GM23338 (cell line): ENCODE measurements around the gene ZEB1. TPM values are rescaled to one million over a fixed set of nuclear protein-coding genes. Genes with fewer than 3 reads are reported as not detected.

ENCODE experiments used
- ATAC-seq: fragments of 200-7000 bp; cut with Tn5 transposase; 3 replicates; pipeline ENCODE4 v1.9.1; 2020
- DNase-seq: peaks from one replicate; pipeline ENCODE4 v3.0.0-alpha.2; 2015; ENCODE audit warnings: low spot score
- H2AFZ ChIP-seq: fragments of 200-600 bp; sonication (generic); 2 replicates; pipeline ENCODE4 v1.8.0; 2016; ENCODE audit warnings: antibody characterized with exemption, mild to moderate bottlenecking, moderate library complexity
- H3F3A ChIP-seq: fragments of 200-600 bp; sonication (generic); replicated peaks from 2 replicates; pipeline ENCODE4 v1.8.0; 2017; ENCODE audit warnings: antibody characterized with exemption, mixed run types, low read depth
- H3K27ac ChIP-seq: fragments of 200-600 bp; sonication (generic); 2 replicates; pipeline ENCODE4 v1.6.1; 2016; ENCODE audit warnings: low read depth
- H3K27me3 ChIP-seq: fragments of 200-600 bp; sonication (generic); 2 replicates; pipeline ENCODE4 v1.8.0; 2016; ENCODE audit warnings: mild to moderate bottlenecking, mixed run types, moderate library complexity; ENCODE audit not compliant: insufficient read depth
- H3K36me3 ChIP-seq: fragments of 200-600 bp; sonication (generic); 2 replicates; pipeline ENCODE4 v1.8.0; 2016; ENCODE audit warnings: mild to moderate bottlenecking; ENCODE audit not compliant: insufficient read depth
- H3K4me1 ChIP-seq: fragments of 200-600 bp; sonication (generic); 2 replicates; pipeline ENCODE4 v1.8.0; 2016; ENCODE audit warnings: mild to moderate bottlenecking, moderate library complexity; ENCODE audit not compliant: insufficient read depth
- H3K4me2 ChIP-seq: fragments of 200-600 bp; sonication (generic); 2 replicates; pipeline ENCODE4 v1.7.1; 2017; ENCODE audit warnings: mixed run types
- H3K4me3 ChIP-seq: fragments of 200-600 bp; sonication (generic); 2 replicates; pipeline ENCODE4 v1.6.1; 2016; ENCODE audit warnings: mixed run types
- H3K79me2 ChIP-seq: fragments of 200-600 bp; sonication (generic); replicated peaks from 2 replicates; pipeline ENCODE4 v1.8.0; 2017; ENCODE audit warnings: mild to moderate bottlenecking; ENCODE audit not compliant: insufficient read depth
- H3K9me2 ChIP-seq: fragments of 200-600 bp; sonication (generic); 2 replicates; pipeline ENCODE4 v1.8.0; 2017; ENCODE audit not compliant: insufficient read depth
- H4K20me1 ChIP-seq: fragments of 200-600 bp; sonication (generic); replicated peaks from 2 replicates; pipeline ENCODE4 v1.8.0; 2017; ENCODE audit warnings: mild to moderate bottlenecking; ENCODE audit not compliant: insufficient read depth
- H3K27ac Mint-ChIP-seq: 2 replicates; pipeline ENCODE4 v1.8.0; 2020; ENCODE audit warnings: inconsistent platforms, mild to moderate bottlenecking, moderate library complexity, mixed read lengths
- H3K27me3 Mint-ChIP-seq: 3 replicates; pipeline ENCODE4 v1.8.0; 2022; ENCODE audit warnings: low read depth, mild to moderate bottlenecking, moderate library complexity, mixed read lengths, inconsistent platforms; ENCODE audit not compliant: insufficient read depth, poor library complexity
- H3K36me3 Mint-ChIP-seq: 3 replicates; pipeline ENCODE4 v1.8.0; 2021; ENCODE audit warnings: low read depth, mild to moderate bottlenecking, inconsistent platforms, moderate library complexity, mixed read lengths
- H3K4me1 Mint-ChIP-seq: 3 replicates; pipeline ENCODE4 v1.8.0; 2020; ENCODE audit warnings: mild to moderate bottlenecking, inconsistent platforms, mixed read lengths
- H3K4me3 Mint-ChIP-seq: 3 replicates; pipeline ENCODE4 v1.8.0; 2021; ENCODE audit warnings: moderate library complexity, mild to moderate bottlenecking, inconsistent platforms, mixed read lengths
- H3K9me3 Mint-ChIP-seq: 3 replicates; pipeline ENCODE4 v1.8.0; 2020; ENCODE audit warnings: moderate library complexity, mild to moderate bottlenecking, inconsistent platforms, mixed read lengths
- CREB1 ChIP-seq: fragments of 250-450 bp; sonication (Bioruptor Pico); IDR thresholded peaks from 2 replicates; pipeline ENCODE4 v1.5.0; 2020; ENCODE audit warnings: low read depth, mild to moderate bottlenecking, moderate library complexity
- CTCF ChIP-seq, 2 experiments: fragments of 200-600 bp in 1 of 2; sonication (generic) in 1 of 2; conservative IDR thresholded peaks; 2 replicates each; pipeline versions ENCODE4 v1.5.1 to v1.6.1; 2016 to 2017; ENCODE audit warnings: antibody characterized with exemption in 2 of 2, low read depth in 2 of 2, mild to moderate bottlenecking in 2 of 2, moderate library complexity in 1 of 2
- EZH2phosphoT487 ChIP-seq: fragments of 200-600 bp; sonication (generic); IDR thresholded peaks from one replicate; pipeline ENCODE4 v1.8.1; 2018; ENCODE audit warnings: antibody characterized with exemption; ENCODE audit not compliant: unreplicated experiment
- NANOG ChIP-seq: IDR thresholded peaks from 2 replicates; pipeline ENCODE4 v1.6.1; 2016; ENCODE audit warnings: antibody characterized with exemption, borderline replicate concordance
- POLR2AphosphoS5 ChIP-seq: IDR thresholded peaks from 2 replicates; pipeline ENCODE4 v1.6.1; 2016; ENCODE audit warnings: antibody characterized with exemption, low read depth
- REST ChIP-seq: IDR thresholded peaks from one replicate; pipeline ENCODE4 v1.6.1; 2018; ENCODE audit warnings: antibody characterized with exemption; ENCODE audit not compliant: unreplicated experiment
- STAT1 ChIP-seq: IDR thresholded peaks from one replicate; pipeline ENCODE4 v1.6.1; 2016; ENCODE audit warnings: antibody characterized with exemption; ENCODE audit not compliant: unreplicated experiment
- ZNF462 ChIP-seq: fragments of 250-450 bp; sonication (Bioruptor Pico); IDR thresholded peaks from 2 replicates; pipeline ENCODE4 v1.5.0; 2020; ENCODE audit warnings: mild to moderate bottlenecking, moderate library complexity
- polyA plus RNA-seq: library from polyadenylated mRNA; unstranded; fragments of >200 nt; fragmentation: Nextera tagmentation; extraction: Ambion mirVana; gene quantifications from 2 replicates; pipeline ENCODE4 v1.2.1, GENCODE V29; 2016
- total RNA-seq: library from RNA; depleted of rRNA; stranded (reverse); fragments of >200 nt; shearing (Covaris generic); gene quantifications from 2 replicates; pipeline ENCODE4 v1.2.3, GENCODE V29; 2014

ZEB1 gene
- total and polyA plus RNA-seq, 2 experiments from 2014 or later, result 0.16 to 0.45 TPM

- H3F3A ChIP-seq, result no peaks in the 10 kb centered on the region
- no peak for DNase-seq
- H4K20me1 ChIP-seq, result no peaks in the 10 kb centered on the region
- H3K4me1 ChIP-seq, result no peaks in the 10 kb centered on the region
- no peaks in the 10 kb centered on the region for H3K9me2 ChIP-seq
- no peaks in the 10 kb centered on the region for H3K27me3 ChIP-seq
- Mint-ChIP-seq H3K27me3 (no peaks in the 10 kb centered on the region), H3K27ac (no peak overlapping the region), H3K4me3 (no peak overlapping the region), H3K4me1 (no peaks in the 10 kb centered on the region), H3K9me3 (peaks cover 5% of the 10 kb centered on the region; the same call in 2 of the 3 replicates), H3K36me3 (no peaks in the 10 kb centered on the region)
- H3K27ac ChIP-seq, result no peak overlapping the region
- no peak overlapping the region for H3K4me2 ChIP-seq
- TF ChIP-seq NANOG (no peak), EZH2phosphoT487 (no peak)
- no peaks in the 10 kb centered on the region for H3K36me3 ChIP-seq
- no peaks in the 10 kb centered on the region for H3K79me2 ChIP-seq
- H2AFZ ChIP-seq, result no peak overlapping the region
- ATAC-seq, result no peak
- no peak overlapping the region for H3K4me3 ChIP-seq
Observed at GRCh38 chr10:31278279-31278941, 40.6 kb upstream of the ZEB1 start.

- Histone ChIP-seq H3K4me2 (no peak overlapping the region), H3K36me3 (no peaks in the 10 kb centered on the region), H3K9me2 (no peaks in the 10 kb centered on the region), H2AFZ (no peak overlapping the region), H3K4me3 (no peak overlapping the region), H3F3A (no peaks in the 10 kb centered on the region), H3K79me2 (no peaks in the 10 kb centered on the region), H3K27ac (no peak overlapping the region), H4K20me1 (no peaks in the 10 kb centered on the region), H3K4me1 (no peaks in the 10 kb centered on the region), H3K27me3 (no peaks in the 10 kb centered on the region)
- ATAC-seq (no peak), DNase-seq (no peak)
- Mint-ChIP-seq H3K9me3 (peaks cover 5% of the 10 kb centered on the region; the same call in 2 of the 3 replicates), H3K27me3 (no peaks in the 10 kb centered on the region), H3K36me3 (no peaks in the 10 kb centered on the region), H3K4me1 (no peaks in the 10 kb centered on the region), H3K27ac (no peak overlapping the region), H3K4me3 (no peak overlapping the region)
- no peak for TF ChIP-seq NANOG
- TF ChIP-seq REST, result no peak
- no peak for TF ChIP-seq CREB1 (CRISPR knock-in tag)
- TF ChIP-seq CTCF (conservative IDR thresholded peaks at IDR 0.05; ENCODE audit: low read depth in 2 of 2), result no peak
- TF ChIP-seq POLR2AphosphoS5, result no peak
- no peak for TF ChIP-seq ZNF462
- TF ChIP-seq STAT1, result no peak
- no peak for TF ChIP-seq EZH2phosphoT487
Observed at GRCh38 chr10:31280972-31281371, 38.0 kb upstream of the ZEB1 start.
